Natural killer cell (primary cell): Measurements from ENCODE around the gene MRPS35. TPM values are rescaled to one million over a fixed set of nuclear protein-coding genes. Genes with fewer than 3 reads are reported as not detected.

Experiments
- ATAC-seq, 3 donors: fragments of 150-1000 bp in 2 of 3; fragments of 200-7000 bp in 1 of 3; cut with Tn5 transposase; 1 replicate in 1 of 3; 2 replicates in 2 of 3; pipeline ENCODE4 v1.10.0; 2021; ENCODE audit warnings: mild to moderate bottlenecking in 2 of 3, moderate library complexity in 2 of 3
- DNase-seq, 2 donors: peaks; one replicate each; pipeline versions ENCODE4 v3.0.0 to v3.0.0-alpha.2; 2013 to 2021; ENCODE audit warnings: mixed read lengths in 1 of 2
- H3K27ac ChIP-seq: one replicate; pipeline ENCODE4 v1.5.1; 2013; ENCODE audit warnings: mild to moderate bottlenecking, low read length
- H3K27me3 ChIP-seq: one replicate; pipeline ENCODE4 v1.6.1; 2013; ENCODE audit warnings: low read length; ENCODE audit not compliant: control insufficient read depth, insufficient read depth
- H3K36me3 ChIP-seq: one replicate; pipeline ENCODE4 v1.6.1; 2013; ENCODE audit warnings: low read length; ENCODE audit not compliant: control insufficient read depth, insufficient read depth
- H3K4me1 ChIP-seq: one replicate; pipeline ENCODE4 v1.6.1; 2013; ENCODE audit warnings: low read length; ENCODE audit not compliant: control insufficient read depth, insufficient read depth
- H3K4me3 ChIP-seq: one replicate; pipeline ENCODE4 v1.5.1; 2013; ENCODE audit warnings: low read length
- H3K9me3 ChIP-seq: one replicate; pipeline ENCODE4 v1.6.1; 2013; ENCODE audit warnings: low read length; ENCODE audit not compliant: control insufficient read depth, insufficient read depth
- H3K27ac Mint-ChIP-seq, 2 donors: one replicate each; pipeline ENCODE4 v1.8.0; 2022; ENCODE audit warnings: mild to moderate bottlenecking in 2 of 2, mixed read lengths in 2 of 2, moderate library complexity in 1 of 2
- H3K27me3 Mint-ChIP-seq, 2 donors: one replicate each; pipeline ENCODE4 v1.8.0; 2022; ENCODE audit warnings: low read depth in 2 of 2, mixed read lengths in 2 of 2
- H3K36me3 Mint-ChIP-seq: one replicate; pipeline ENCODE4 v1.8.0; 2022; ENCODE audit warnings: mixed read lengths
- H3K4me1 Mint-ChIP-seq, 2 donors: one replicate each; pipeline ENCODE4 v1.8.0; 2022; ENCODE audit warnings: mixed read lengths in 2 of 2
- H3K4me3 Mint-ChIP-seq: one replicate; pipeline ENCODE4 v1.8.0; 2022; ENCODE audit warnings: mild to moderate bottlenecking, moderate library complexity, mixed read lengths
- H3K9me3 Mint-ChIP-seq, 2 donors: one replicate each; pipeline ENCODE4 v1.8.0; 2022; ENCODE audit warnings: mixed read lengths in 2 of 2
- CTCF ChIP-seq: fragments of 200-600 bp; IDR thresholded peaks from one replicate; pipeline ENCODE4 v1.8.0; 2022; ENCODE audit warnings: antibody characterized with exemption
- WGBS: methylation state at CpG from one replicate; pipeline ENCODE4 v1.1.7; 2013; ENCODE audit warnings: missing lambda C conversion rate; ENCODE audit not compliant: insufficient coverage; 5-methylcytosine and 5-hydroxymethylcytosine counted together
- intact Hi-C: fragments of 100-400 bp; cut with micrococcal nuclease; formaldehyde crosslinking; loops from one replicate; pipeline ENCODE4 v1.14.2; 2022
- total RNA-seq, 4 donors: library from RNA; stranded (reverse); fragments of 120-200 nt in 1 of 4; gene quantifications; one replicate each; pipeline versions ENCODE4 v1.2.3 to v1.2.4, GENCODE V29; 2013 to 2022

The MRPS35 gene
- total RNA-seq, 3 donors from 2014 or later (not counting 1 experiment from before 2014, with no cell fraction given): 16.7 to 20.5 (median 18.6) TPM

- no peaks in the 10 kb centered on the region for H3K9me3 Mint-ChIP-seq
- H3K36me3 Mint-ChIP-seq: no peaks in the 10 kb centered on the region
- Histone ChIP-seq H3K4me1 (no peaks in the 10 kb centered on the region), H3K36me3 (no peaks in the 10 kb centered on the region), H3K27ac (no peak overlapping the region), H3K9me3 (no peaks in the 10 kb centered on the region), H3K4me3 (no peak overlapping the region), H3K27me3 (no peaks in the 10 kb centered on the region)
- DNase-seq (no peak), ATAC-seq (no peak)
- no peak overlapping the region for H3K4me3 Mint-ChIP-seq
- intact Hi-C loops: no loop called here
- TF ChIP-seq CTCF: no peak
- peaks cover 9 to 16% of the 10 kb centered on the region in 2 donors for H3K27me3 Mint-ChIP-seq
- 98% methylated on average over 4 of the region's 6 CpGs for WGBS
- H3K27ac Mint-ChIP-seq: no peak overlapping the region
- H3K4me1 Mint-ChIP-seq: no peaks in the 10 kb centered on the region
Observed at GRCh38 chr12:27695556-27696292, 14.9 kb upstream of the MRPS35 start.

- H3K4me1 Mint-ChIP-seq: no peaks in the 10 kb centered on the region
- ATAC-seq (no peak), DNase-seq (no peak)
- Histone ChIP-seq H3K4me3 (no peak within 1 kb of the TSS), H3K36me3 (no peaks in the 10 kb centered on the region), H3K4me1 (no peaks in the 10 kb centered on the region), H3K9me3 (no peaks in the 10 kb centered on the region), H3K27ac (no peak within 1 kb of the TSS), H3K27me3 (no peaks in the 10 kb centered on the region)
- peaks cover 13 to 16% of the 10 kb centered on the region in 2 donors for H3K27me3 Mint-ChIP-seq
- no peaks in the 10 kb centered on the region for H3K9me3 Mint-ChIP-seq
- no peak within 1 kb of the TSS for H3K27ac Mint-ChIP-seq
- no peak within 1 kb of the TSS for H3K4me3 Mint-ChIP-seq
- no peak for TF ChIP-seq CTCF
- no peaks in the 10 kb centered on the region for H3K36me3 Mint-ChIP-seq
- intact Hi-C loops: no loop called here
- 87% methylated on average over 5 of the region's 5 CpGs for WGBS
Observed at GRCh38 chr12:27696293-27696652, 14.4 kb upstream of the MRPS35 start, which contains the start of gene REP15. TSS of gene REP15 (plus strand) at chr12:27696447. CDS start at chr12:27696563, 116 bp downstream.

GRCh38 chr12:27696864-27697564 lies 13.6 kb upstream of the MRPS35 start:
- H3K27me3 ChIP-seq: no peaks in the 10 kb centered on the region
- Mint-ChIP-seq H3K27me3 (peaks cover 13 to 16% of the 10 kb centered on the region in 2 donors), H3K4me1 (no peaks in the 10 kb centered on the region), H3K9me3 (no peaks in the 10 kb centered on the region), H3K36me3 (no peaks in the 10 kb centered on the region), H3K27ac (no peak overlapping the region), H3K4me3 (no peak overlapping the region)
- TF ChIP-seq CTCF: no peak
- no peak overlapping the region for H3K4me3 ChIP-seq
- H3K36me3 ChIP-seq: no peaks in the 10 kb centered on the region
- ATAC-seq: no peak
- WGBS: 87% methylated on average over 3 of the region's 3 CpGs
- DNase-seq: no peak
- intact Hi-C loops: no loop called here
- H3K27ac ChIP-seq: no peak overlapping the region
- no peaks in the 10 kb centered on the region for H3K9me3 ChIP-seq
- H3K4me1 ChIP-seq: no peaks in the 10 kb centered on the region
